GM23338 (cell line): ENCODE results near the gene COG2. TPM values are rescaled to one million over a fixed set of nuclear protein-coding genes. Genes with fewer than 3 reads are reported as not detected.

ENCODE experiments used
- ATAC-seq: fragments of 200-7000 bp; cut with Tn5 transposase; 3 replicates; pipeline ENCODE4 v1.9.1; 2020
- DNase-seq: peaks from one replicate; pipeline ENCODE4 v3.0.0-alpha.2; 2015; ENCODE audit warnings: low spot score
- H2AFZ ChIP-seq: fragments of 200-600 bp; sonication (generic); 2 replicates; pipeline ENCODE4 v1.8.0; 2016; ENCODE audit warnings: antibody characterized with exemption, mild to moderate bottlenecking, moderate library complexity
- H3F3A ChIP-seq: fragments of 200-600 bp; sonication (generic); replicated peaks from 2 replicates; pipeline ENCODE4 v1.8.0; 2017; ENCODE audit warnings: antibody characterized with exemption, mixed run types, low read depth
- H3K27ac ChIP-seq: fragments of 200-600 bp; sonication (generic); 2 replicates; pipeline ENCODE4 v1.6.1; 2016; ENCODE audit warnings: low read depth
- H3K27me3 ChIP-seq: fragments of 200-600 bp; sonication (generic); 2 replicates; pipeline ENCODE4 v1.8.0; 2016; ENCODE audit warnings: mild to moderate bottlenecking, mixed run types, moderate library complexity; ENCODE audit not compliant: insufficient read depth
- H3K36me3 ChIP-seq: fragments of 200-600 bp; sonication (generic); 2 replicates; pipeline ENCODE4 v1.8.0; 2016; ENCODE audit warnings: mild to moderate bottlenecking; ENCODE audit not compliant: insufficient read depth
- H3K4me1 ChIP-seq: fragments of 200-600 bp; sonication (generic); 2 replicates; pipeline ENCODE4 v1.8.0; 2016; ENCODE audit warnings: mild to moderate bottlenecking, moderate library complexity; ENCODE audit not compliant: insufficient read depth
- H3K4me2 ChIP-seq: fragments of 200-600 bp; sonication (generic); 2 replicates; pipeline ENCODE4 v1.7.1; 2017; ENCODE audit warnings: mixed run types
- H3K4me3 ChIP-seq: fragments of 200-600 bp; sonication (generic); 2 replicates; pipeline ENCODE4 v1.6.1; 2016; ENCODE audit warnings: mixed run types
- H3K79me2 ChIP-seq: fragments of 200-600 bp; sonication (generic); replicated peaks from 2 replicates; pipeline ENCODE4 v1.8.0; 2017; ENCODE audit warnings: mild to moderate bottlenecking; ENCODE audit not compliant: insufficient read depth
- H3K9me2 ChIP-seq: fragments of 200-600 bp; sonication (generic); 2 replicates; pipeline ENCODE4 v1.8.0; 2017; ENCODE audit not compliant: insufficient read depth
- H4K20me1 ChIP-seq: fragments of 200-600 bp; sonication (generic); replicated peaks from 2 replicates; pipeline ENCODE4 v1.8.0; 2017; ENCODE audit warnings: mild to moderate bottlenecking; ENCODE audit not compliant: insufficient read depth
- H3K27ac Mint-ChIP-seq: 2 replicates; pipeline ENCODE4 v1.8.0; 2020; ENCODE audit warnings: inconsistent platforms, mild to moderate bottlenecking, moderate library complexity, mixed read lengths
- H3K27me3 Mint-ChIP-seq: 3 replicates; pipeline ENCODE4 v1.8.0; 2022; ENCODE audit warnings: low read depth, mild to moderate bottlenecking, moderate library complexity, mixed read lengths, inconsistent platforms; ENCODE audit not compliant: insufficient read depth, poor library complexity
- H3K36me3 Mint-ChIP-seq: 3 replicates; pipeline ENCODE4 v1.8.0; 2021; ENCODE audit warnings: low read depth, mild to moderate bottlenecking, inconsistent platforms, moderate library complexity, mixed read lengths
- H3K4me1 Mint-ChIP-seq: 3 replicates; pipeline ENCODE4 v1.8.0; 2020; ENCODE audit warnings: mild to moderate bottlenecking, inconsistent platforms, mixed read lengths
- H3K4me3 Mint-ChIP-seq: 3 replicates; pipeline ENCODE4 v1.8.0; 2021; ENCODE audit warnings: moderate library complexity, mild to moderate bottlenecking, inconsistent platforms, mixed read lengths
- H3K9me3 Mint-ChIP-seq: 3 replicates; pipeline ENCODE4 v1.8.0; 2020; ENCODE audit warnings: moderate library complexity, mild to moderate bottlenecking, inconsistent platforms, mixed read lengths
- CREB1 ChIP-seq: fragments of 250-450 bp; sonication (Bioruptor Pico); IDR thresholded peaks from 2 replicates; pipeline ENCODE4 v1.5.0; 2020; ENCODE audit warnings: low read depth, mild to moderate bottlenecking, moderate library complexity
- CTCF ChIP-seq, 2 experiments: fragments of 200-600 bp in 1 of 2; sonication (generic) in 1 of 2; conservative IDR thresholded peaks; 2 replicates each; pipeline versions ENCODE4 v1.5.1 to v1.6.1; 2016 to 2017; ENCODE audit warnings: antibody characterized with exemption in 2 of 2, low read depth in 2 of 2, mild to moderate bottlenecking in 2 of 2, moderate library complexity in 1 of 2
- ETS1 ChIP-seq: IDR thresholded peaks from 2 replicates; pipeline ENCODE4 v1.6.1; 2016; ENCODE audit warnings: antibody characterized with exemption
- EZH2 ChIP-seq: fragments of 200-600 bp; sonication (generic); IDR thresholded peaks from one replicate; pipeline ENCODE4 v1.8.0; 2017; ENCODE audit warnings: antibody characterized with exemption, mild to moderate bottlenecking, low read depth; ENCODE audit not compliant: unreplicated experiment
- EZH2phosphoT487 ChIP-seq: fragments of 200-600 bp; sonication (generic); IDR thresholded peaks from one replicate; pipeline ENCODE4 v1.8.1; 2018; ENCODE audit warnings: antibody characterized with exemption; ENCODE audit not compliant: unreplicated experiment
- POLR2AphosphoS5 ChIP-seq: IDR thresholded peaks from 2 replicates; pipeline ENCODE4 v1.6.1; 2016; ENCODE audit warnings: antibody characterized with exemption, low read depth
- REST ChIP-seq: IDR thresholded peaks from one replicate; pipeline ENCODE4 v1.6.1; 2018; ENCODE audit warnings: antibody characterized with exemption; ENCODE audit not compliant: unreplicated experiment
- STAT1 ChIP-seq: IDR thresholded peaks from one replicate; pipeline ENCODE4 v1.6.1; 2016; ENCODE audit warnings: antibody characterized with exemption; ENCODE audit not compliant: unreplicated experiment
- ZNF331 ChIP-seq: fragments of 250-450 bp; sonication (Bioruptor Pico); IDR thresholded peaks from 2 replicates; pipeline ENCODE4 v1.5.0; 2020; ENCODE audit warnings: low read depth, mild to moderate bottlenecking, moderate library complexity
- ZNF462 ChIP-seq: fragments of 250-450 bp; sonication (Bioruptor Pico); IDR thresholded peaks from 2 replicates; pipeline ENCODE4 v1.5.0; 2020; ENCODE audit warnings: mild to moderate bottlenecking, moderate library complexity
- polyA plus RNA-seq: library from polyadenylated mRNA; unstranded; fragments of >200 nt; fragmentation: Nextera tagmentation; extraction: Ambion mirVana; gene quantifications from 2 replicates; pipeline ENCODE4 v1.2.1, GENCODE V29; 2016
- total RNA-seq: library from RNA; depleted of rRNA; stranded (reverse); fragments of >200 nt; shearing (Covaris generic); gene quantifications from 2 replicates; pipeline ENCODE4 v1.2.3, GENCODE V29; 2014

Gene COG2
- total and polyA plus RNA-seq, 2 experiments from 2014 or later, result 35.8 to 38.5 TPM

GRCh38 chr1:230705289-230706019, 63.2 kb downstream of the COG2 start (continued):
- TF ChIP-seq ZNF462, result no peak

- no peak for ATAC-seq
- H3K4me1 ChIP-seq, result no peaks in the 10 kb centered on the region
- no peaks in the 10 kb centered on the region for H3K79me2 ChIP-seq
- H3K27ac Mint-ChIP-seq, result no peak overlapping the region
- no peaks in the 10 kb centered on the region for H3K27me3 ChIP-seq
- no peak overlapping the region for H3K4me2 ChIP-seq
- H3K27ac ChIP-seq, result no peak overlapping the region
- no peaks in the 10 kb centered on the region for H3K9me3 Mint-ChIP-seq
- H3K27me3 Mint-ChIP-seq, result peaks cover 10% of the 10 kb centered on the region
- H3F3A ChIP-seq, result no peaks in the 10 kb centered on the region
- H3K4me3 ChIP-seq, result no peak overlapping the region
- DNase-seq, result no peak
- no peaks in the 10 kb centered on the region for H3K36me3 Mint-ChIP-seq
- H3K4me3 Mint-ChIP-seq, result no peak overlapping the region
- no peaks in the 10 kb centered on the region for H4K20me1 ChIP-seq
- no peaks in the 10 kb centered on the region for H3K9me2 ChIP-seq
- no peaks in the 10 kb centered on the region for H3K36me3 ChIP-seq
- H3K4me1 Mint-ChIP-seq, result peaks cover 7% of the 10 kb centered on the region
- no peak overlapping the region for H2AFZ ChIP-seq
- TF ChIP-seq ETS1 (no peak), REST (no peak), POLR2AphosphoS5 (no peak), CTCF (conservative IDR thresholded peaks at IDR 0.05; ENCODE audit: low read depth in 2 of 2) (no peak), ZNF331 (CRISPR knock-in tag) (no peak), STAT1 (no peak), CREB1 (no peak), EZH2phosphoT487 (no peak), EZH2 (no peak)
Measured at GRCh38 chr1:230706020-230706699, 63.9 kb downstream of the COG2 start.
